Nephron (organoid): ENCODE measurements around the gene HRH1.
A peak's percentile ranks its signal among the peaks of the same experiment; 100 is the strongest.
"Not testable (repeated sequence)": the region's sequence is repeated elsewhere in the genome, so short reads cannot be mapped to it uniquely, and the experiment has no call there.

ENCODE experiments used
- H3K27ac Mint-ChIP-seq, 3 experiments: 2 replicates each; pipeline ENCODE4 v1.8.0; 2020; ENCODE audit warnings: mixed read lengths in 3 of 3, mild to moderate bottlenecking in 2 of 3, moderate library complexity in 1 of 3
- H3K27me3 Mint-ChIP-seq: 2 replicates; pipeline ENCODE4 v1.8.0; 2021; ENCODE audit warnings: low read depth, mild to moderate bottlenecking, moderate library complexity, mixed read lengths
- H3K36me3 Mint-ChIP-seq: 2 replicates; pipeline ENCODE4 v1.8.0; 2020; ENCODE audit warnings: low read depth, mixed read lengths
- H3K4me1 Mint-ChIP-seq: 2 replicates; pipeline ENCODE4 v1.8.0; 2020; ENCODE audit warnings: mixed read lengths
- H3K4me3 Mint-ChIP-seq, 3 experiments: 2 replicates each; pipeline ENCODE4 v1.8.0; 2020; ENCODE audit warnings: mild to moderate bottlenecking in 3 of 3, mixed read lengths in 3 of 3, moderate library complexity in 2 of 3
- H3K9me3 Mint-ChIP-seq: 2 replicates; pipeline ENCODE4 v1.8.0; 2020; ENCODE audit warnings: mixed read lengths
- CTCF ChIP-seq, 3 experiments: fragments of 200-600 bp; sonication (generic); IDR thresholded peaks; one replicate each; pipeline ENCODE4 v1.5.0; 2021; ENCODE audit warnings: antibody characterized with exemption in 3 of 3; ENCODE audit not compliant: unreplicated experiment in 3 of 3

HRH1 gene

GRCh38 chr3:11168881-11169805, 14.8 kb downstream of the HRH1 start:
- Mint-ChIP-seq H3K27ac (no peak overlapping the region), H3K4me3 (no peak overlapping the region), H3K27me3 (peaks cover 15% of the 10 kb centered on the region), H3K9me3 (no peaks in the 10 kb centered on the region), H3K36me3 (no peaks in the 10 kb centered on the region), H3K4me1 (peaks cover 46% of the 10 kb centered on the region)
- TF ChIP-seq CTCF (IDR thresholded peaks at IDR 0.05; ENCODE audit: unreplicated experiment in 3 of 3), result no peak

GRCh38 chr3:11170052-11170770, 15.9 kb downstream of the HRH1 start:
- Mint-ChIP-seq H3K4me1 (peaks cover 39% of the 10 kb centered on the region), H3K9me3 (no peaks in the 10 kb centered on the region), H3K4me3 (no peak overlapping the region), H3K27ac (no peak overlapping the region), H3K27me3 (peaks cover 14% of the 10 kb centered on the region), H3K36me3 (no peaks in the 10 kb centered on the region)
- TF ChIP-seq CTCF (IDR thresholded peaks at IDR 0.05; ENCODE audit: unreplicated experiment in 3 of 3), result no peak

GRCh38 chr3:11172096-11172690, 17.9 kb downstream of the HRH1 start:
- Mint-ChIP-seq H3K27ac (peak overlapping the region in 1 of 3 experiments; percentile 38), H3K4me3 (no peak overlapping the region), H3K27me3 (peaks cover 14% of the 10 kb centered on the region), H3K4me1 (peaks cover 26% of the 10 kb centered on the region), H3K9me3 (no peaks in the 10 kb centered on the region), H3K36me3 (no peaks in the 10 kb centered on the region)
- no peak for TF ChIP-seq CTCF (IDR thresholded peaks at IDR 0.05; ENCODE audit: unreplicated experiment in 3 of 3)

GRCh38 chr3:11173828-11174465, 19.7 kb downstream of the HRH1 start:
- H3K36me3 Mint-ChIP-seq, result no peaks in the 10 kb centered on the region
- H3K27ac Mint-ChIP-seq, result peak overlapping the region in 1 of 3 experiments; percentile 11
- TF ChIP-seq CTCF (IDR thresholded peaks at IDR 0.05; ENCODE audit: unreplicated experiment in 3 of 3), result no peak
- peaks cover 13% of the 10 kb centered on the region for H3K27me3 Mint-ChIP-seq
- H3K4me3 Mint-ChIP-seq, result no peak overlapping the region
- H3K9me3 Mint-ChIP-seq, result no peaks in the 10 kb centered on the region
- H3K4me1 Mint-ChIP-seq, result peaks cover 19% of the 10 kb centered on the region

GRCh38 chr3:11178421-11178820, 24.1 kb downstream of the HRH1 start:
- H3K27ac Mint-ChIP-seq, result no peak overlapping the region
- no peak overlapping the region for H3K4me3 Mint-ChIP-seq
- H3K4me1 Mint-ChIP-seq, result peaks cover 8% of the 10 kb centered on the region
- no peak for TF ChIP-seq CTCF (IDR thresholded peaks at IDR 0.05; ENCODE audit: unreplicated experiment in 3 of 3)
- no peaks in the 10 kb centered on the region for H3K9me3 Mint-ChIP-seq
- no peaks in the 10 kb centered on the region for H3K27me3 Mint-ChIP-seq
- H3K36me3 Mint-ChIP-seq, result no peaks in the 10 kb centered on the region

- H3K4me3 Mint-ChIP-seq, H3K9me3 Mint-ChIP-seq, H3K36me3 Mint-ChIP-seq, H3K27ac Mint-ChIP-seq: not testable (repeated sequence)
- Mint-ChIP-seq H3K27me3 (peaks cover 17% of the 10 kb centered on the region), H3K4me1 (peaks cover 13% of the 10 kb centered on the region)
Measured at GRCh38 chr3:11184328-11184969, 30.2 kb downstream of the HRH1 start.
